NCI-H2107 (cell line): ENCODE data around the gene DHRS7.

Source experiments
- DNase-seq: peaks from one replicate; lab custom pipeline; 2025; lab: John Stamatoyannopoulos, UW

Gene DHRS7

GRCh38 chr14:60164712-60165546, at the start of gene DHRS7:
Gene DHRS7, minus strand, starts transcription at chr14:60165398. Its CDS starts 89 bp downstream, at chr14:60165309.
- peak; percentile 88 for DNase-seq

GRCh38 chr14:60214415-60215126, 49.4 kb upstream of the DHRS7 start:
- DNase-seq: no peak

GRCh38 chr14:60214003-60214402, 48.8 kb upstream of the DHRS7 start:
- DNase-seq: no peak

- no peak for DNase-seq
Measured at GRCh38 chr14:60212503-60213371, 47.5 kb upstream of the DHRS7 start.

- DNase-seq: no peak
Measured at GRCh38 chr14:60211153-60211552, 46.0 kb upstream of the DHRS7 start.

GRCh38 chr14:60210703-60211102, 45.5 kb upstream of the DHRS7 start:
- DNase-seq: no peak

- DNase-seq: no peak
Measured at GRCh38 chr14:60206837-60207533, 41.8 kb upstream of the DHRS7 start.

- DNase-seq: no peak
Measured at GRCh38 chr14:60206249-60206670, 41.1 kb upstream of the DHRS7 start.

- DNase-seq: no peak
Measured at GRCh38 chr14:60204843-60205774, 39.9 kb upstream of the DHRS7 start.

- DNase-seq: no peak
Measured at GRCh38 chr14:60204104-60204842, 39.1 kb upstream of the DHRS7 start.

- DNase-seq: no peak
Measured at GRCh38 chr14:60199321-60199720, 34.1 kb upstream of the DHRS7 start.

GRCh38 chr14:60197629-60198303, 32.6 kb upstream of the DHRS7 start:
- DNase-seq: no peak

GRCh38 chr14:60196291-60196690, 31.1 kb upstream of the DHRS7 start:
- DNase-seq: no peak

GRCh38 chr14:60195179-60195810, 30.1 kb upstream of the DHRS7 start:
- DNase-seq: peak; percentile 27

- no peak for DNase-seq
Measured at GRCh38 chr14:60189923-60190840, 25.0 kb upstream of the DHRS7 start.

GRCh38 chr14:60188696-60189095, 23.5 kb upstream of the DHRS7 start:
- no peak for DNase-seq

GRCh38 chr14:60188115-60188514, 22.9 kb upstream of the DHRS7 start:
- no peak for DNase-seq
